ENCODE measurements around the gene BMP7.

BMP7 gene

DNA sequence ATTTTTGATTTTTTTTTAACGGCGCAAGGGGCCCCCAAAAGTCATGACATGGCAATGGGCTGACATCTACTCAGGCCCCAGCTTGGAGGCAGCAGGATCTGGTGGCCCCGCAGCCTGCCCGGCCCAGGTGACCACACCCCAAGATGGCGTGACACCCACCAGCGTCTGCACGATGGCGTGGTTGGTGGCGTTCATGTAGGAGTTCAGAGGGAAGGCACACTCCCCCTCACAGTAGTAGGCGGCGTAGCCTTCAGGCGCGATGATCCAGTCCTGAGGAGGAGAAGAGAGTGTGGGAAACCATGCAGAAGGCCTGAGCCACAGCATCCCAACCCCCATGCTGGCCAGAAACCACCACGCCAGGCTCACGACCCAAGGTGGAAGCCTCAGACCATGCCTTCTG is 93.4 kb downstream of the BMP7 start:
- TF ChIP-seq, protein P1, sequence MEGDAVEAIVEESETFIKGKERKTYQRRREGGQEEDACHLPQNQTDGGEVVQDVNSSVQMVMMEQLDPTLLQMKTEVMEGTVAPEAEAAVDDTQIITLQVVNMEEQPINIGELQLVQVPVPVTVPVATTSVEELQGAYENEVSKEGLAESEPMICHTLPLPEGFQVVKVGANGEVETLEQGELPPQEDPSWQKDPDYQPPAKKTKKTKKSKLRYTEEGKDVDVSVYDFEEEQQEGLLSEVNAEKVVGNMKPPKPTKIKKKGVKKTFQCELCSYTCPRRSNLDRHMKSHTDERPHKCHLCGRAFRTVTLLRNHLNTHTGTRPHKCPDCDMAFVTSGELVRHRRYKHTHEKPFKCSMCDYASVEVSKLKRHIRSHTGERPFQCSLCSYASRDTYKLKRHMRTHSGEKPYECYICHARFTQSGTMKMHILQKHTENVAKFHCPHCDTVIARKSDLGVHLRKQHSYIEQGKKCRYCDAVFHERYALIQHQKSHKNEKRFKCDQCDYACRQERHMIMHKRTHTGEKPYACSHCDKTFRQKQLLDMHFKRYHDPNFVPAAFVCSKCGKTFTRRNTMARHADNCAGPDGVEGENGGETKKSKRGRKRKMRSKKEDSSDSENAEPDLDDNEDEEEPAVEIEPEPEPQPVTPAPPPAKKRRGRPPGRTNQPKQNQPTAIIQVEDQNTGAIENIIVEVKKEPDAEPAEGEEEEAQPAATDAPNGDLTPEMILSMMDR (IDR thresholded peaks at IDR 0.05), result no peak
- H3K4me3 ChIP-seq, result no peak overlapping the region
- no peak overlapping the region for H3K27ac ChIP-seq
- peaks cover 0 to 8% of the 10 kb centered on the region in 2 donors for H3K27me3 ChIP-seq
- H3K4me1 ChIP-seq, result no peaks in the 10 kb centered on the region
- no peaks in the 10 kb centered on the region for H3K36me3 ChIP-seq
- DNase-seq, result no peak
- intact Hi-C loops (cut with DNase I; ENCODE audit: low total_unique reads), result no loop called here
- H3K9me3 ChIP-seq, result no peaks in the 10 kb centered on the region

DNA sequence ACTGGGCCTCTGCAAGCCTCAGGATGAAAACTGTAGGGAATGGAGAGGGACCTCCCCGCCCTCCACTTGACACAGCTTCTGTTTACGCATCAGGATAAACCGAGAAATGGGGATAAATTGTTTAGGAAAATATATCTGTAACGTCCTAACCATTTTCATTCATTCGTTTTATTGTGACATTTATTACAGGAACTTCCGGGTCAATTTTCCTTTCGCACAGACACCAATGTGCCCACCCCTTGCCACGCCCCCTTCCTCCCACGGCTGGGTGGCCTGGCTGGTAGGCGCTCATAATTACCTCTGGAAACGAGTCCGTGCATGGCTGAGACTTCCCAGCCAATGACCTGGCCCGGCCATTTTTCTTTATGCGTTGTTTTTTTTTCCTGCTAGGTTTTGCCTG is 96.1 kb downstream of the BMP7 start:
- H3K36me3 ChIP-seq, result no peaks in the 10 kb centered on the region
- no peak for DNase-seq
- intact Hi-C loops (cut with DNase I; ENCODE audit: low total_unique reads), result no loop called here

DNA sequence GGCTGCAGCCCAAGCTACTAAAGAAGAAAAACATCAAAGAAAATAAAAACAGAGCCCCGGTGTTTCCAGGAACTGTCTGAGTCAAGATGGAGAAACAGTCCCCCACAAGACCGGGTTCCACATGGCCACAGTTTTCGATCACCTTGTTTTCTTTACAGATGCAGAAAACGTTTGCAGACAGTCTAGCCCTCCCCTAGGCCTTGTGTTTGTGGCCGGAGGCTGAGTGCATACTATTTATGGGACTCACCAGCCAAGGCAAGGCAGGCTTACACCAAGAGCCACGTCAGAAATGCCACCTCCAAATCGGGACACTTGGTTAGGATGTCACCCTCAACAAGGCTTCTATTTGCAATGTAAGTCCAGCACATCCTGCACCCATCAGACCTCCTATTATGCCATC is 97.3 kb downstream of the BMP7 start:
- Histone ChIP-seq H3K4me1 (no peaks in the 10 kb centered on the region), H3K4me3 (no peak overlapping the region), H3K27ac (no peak overlapping the region), H3K9me3 (no peaks in the 10 kb centered on the region), H3K27me3 (peaks cover 0 to 8% of the 10 kb centered on the region in 2 donors), H3K36me3 (no peaks in the 10 kb centered on the region)
- intact Hi-C loops (cut with DNase I; ENCODE audit: low total_unique reads), result no loop called here
- TF ChIP-seq, protein P1 (IDR thresholded peaks at IDR 0.05), result no peak
- no peak for DNase-seq

More for the DNA sequence above, 96.1 kb downstream of the BMP7 start:
- Histone ChIP-seq H3K9me3 (no peaks in the 10 kb centered on the region), H3K27ac (no peak overlapping the region), H3K4me1 (no peaks in the 10 kb centered on the region), H3K4me3 (no peak overlapping the region), H3K27me3 (peaks cover 0 to 5% of the 10 kb centered on the region in 2 donors)
- TF ChIP-seq, protein P1 (IDR thresholded peaks at IDR 0.05), result no peak

DNA sequence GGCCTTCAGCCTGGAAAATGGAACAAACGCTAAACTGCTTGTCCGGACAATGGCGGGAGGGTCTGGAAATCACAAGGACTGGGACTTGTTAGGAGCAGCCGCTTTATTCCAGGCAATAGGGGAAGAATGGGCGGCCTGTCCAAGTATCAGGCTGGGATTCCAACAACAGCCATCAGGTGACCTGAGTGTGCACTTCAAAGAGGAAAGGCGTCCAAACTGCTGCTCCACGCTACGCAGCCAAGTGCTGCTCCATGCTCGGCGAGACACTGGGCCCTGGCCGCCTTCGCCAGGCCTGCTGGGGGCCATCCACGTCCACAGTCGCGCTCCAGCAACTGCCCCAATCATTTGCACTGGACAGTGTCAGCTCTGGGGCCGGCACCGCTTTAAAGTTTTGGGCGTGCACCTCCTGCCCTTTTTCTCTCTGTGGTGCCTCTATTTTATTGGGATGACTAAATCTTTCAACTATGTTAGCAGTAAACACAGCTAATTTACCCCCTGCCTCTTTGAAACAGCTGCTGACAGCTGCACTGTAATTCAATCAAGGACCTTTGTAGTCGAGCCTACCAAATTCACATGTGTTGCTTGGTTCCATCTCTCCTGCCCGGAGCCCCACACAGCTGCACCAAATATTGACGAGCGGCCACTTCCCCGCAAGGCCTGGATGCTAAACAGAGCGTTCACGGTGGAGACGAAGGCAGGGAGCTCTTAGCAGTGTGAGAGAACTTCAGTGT is 98.3 kb downstream of the BMP7 start:
- DNase-seq, result no peak
- Histone ChIP-seq H3K27ac (no peak overlapping the region), H3K4me3 (no peak overlapping the region), H3K27me3 (peaks cover 0 to 8% of the 10 kb centered on the region in 2 donors), H3K9me3 (no peaks in the 10 kb centered on the region), H3K36me3 (no peaks in the 10 kb centered on the region), H3K4me1 (no peaks in the 10 kb centered on the region)
- TF ChIP-seq, protein P1 (IDR thresholded peaks at IDR 0.05), result no peak
- intact Hi-C loops (cut with DNase I; ENCODE audit: low total_unique reads), result no loop called here

DNA sequence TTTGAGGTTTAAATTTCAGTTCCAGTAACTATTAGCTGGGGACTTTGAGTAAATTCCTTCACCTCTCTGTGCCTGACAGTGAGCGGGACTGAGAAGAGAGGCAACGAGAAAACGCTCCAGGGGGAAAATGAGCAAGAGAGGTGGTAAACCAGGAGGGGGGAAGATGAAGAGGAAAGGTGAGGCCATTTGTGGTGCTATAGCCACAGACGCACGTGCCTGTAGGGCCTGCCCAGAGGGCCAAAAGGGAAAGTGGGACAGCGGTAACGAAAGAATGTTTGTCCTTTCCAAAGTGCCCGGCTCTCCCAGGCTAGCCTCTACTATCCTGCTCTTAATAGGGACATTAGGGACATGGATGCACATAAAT is 99.2 kb downstream of the BMP7 start:
- no peaks in the 10 kb centered on the region for H3K4me1 ChIP-seq
- no peak for DNase-seq
- intact Hi-C loops (cut with DNase I; ENCODE audit: low total_unique reads), result no loop called here
- no peaks in the 10 kb centered on the region for H3K36me3 ChIP-seq
- H3K9me3 ChIP-seq, result no peaks in the 10 kb centered on the region
- H3K27me3 ChIP-seq, result peaks cover 0 to 6% of the 10 kb centered on the region in 2 donors
- H3K4me3 ChIP-seq, result no peak overlapping the region
- H3K27ac ChIP-seq, result no peak overlapping the region
- TF ChIP-seq, protein P1 (IDR thresholded peaks at IDR 0.05), result no peak

Measured in tibial artery (tissue), 4 donors.